ENCODE measurements around the gene ADAT2.
"Not testable (repeated sequence)": the region's sequence is repeated elsewhere in the genome, so short reads cannot be mapped to it uniquely, and the experiment has no call there.

ADAT2 gene

GRCh38 chr6:143485967-143486366 is 35.5 kb upstream of the ADAT2 start:
- in situ Hi-C loops (cut with MboI; ENCODE audit: low sequenced_read_pairs, unreplicated experiment), result no loop called here
- no peak for DNase-seq (ENCODE audit: low spot score)
- no peak for TF ChIP-seq CTCF (IDR thresholded peaks at IDR 0.05; ENCODE audit: borderline replicate concordance, control extremely low read depth, extremely low read depth, insufficient read depth, missing control alignments)

DNA sequence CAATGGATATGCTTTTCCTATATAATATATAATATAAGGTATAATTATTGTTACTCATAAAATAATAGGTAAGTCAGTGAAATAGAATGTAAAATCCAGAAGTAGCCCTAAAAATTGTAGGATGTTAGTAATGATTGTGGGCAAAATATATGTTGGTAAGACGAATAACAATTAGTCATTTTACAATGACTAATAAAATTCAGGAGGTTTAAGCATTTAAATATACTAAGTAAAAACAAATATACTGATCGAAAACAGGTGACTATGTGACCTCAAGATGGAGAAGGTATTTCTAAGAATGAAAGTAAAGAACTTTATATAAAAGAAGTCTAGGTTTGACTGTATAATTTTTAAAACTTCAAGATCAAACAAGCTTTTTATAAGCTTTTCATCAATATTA is 32.1 kb upstream of the ADAT2 start:
- in situ Hi-C loops (cut with MboI; ENCODE audit: low sequenced_read_pairs, unreplicated experiment), result no loop called here
- TF ChIP-seq CTCF (IDR thresholded peaks at IDR 0.05; ENCODE audit: borderline replicate concordance, control extremely low read depth, extremely low read depth, insufficient read depth, missing control alignments), result no peak
- DNase-seq (ENCODE audit: low spot score), result no peak

DNA sequence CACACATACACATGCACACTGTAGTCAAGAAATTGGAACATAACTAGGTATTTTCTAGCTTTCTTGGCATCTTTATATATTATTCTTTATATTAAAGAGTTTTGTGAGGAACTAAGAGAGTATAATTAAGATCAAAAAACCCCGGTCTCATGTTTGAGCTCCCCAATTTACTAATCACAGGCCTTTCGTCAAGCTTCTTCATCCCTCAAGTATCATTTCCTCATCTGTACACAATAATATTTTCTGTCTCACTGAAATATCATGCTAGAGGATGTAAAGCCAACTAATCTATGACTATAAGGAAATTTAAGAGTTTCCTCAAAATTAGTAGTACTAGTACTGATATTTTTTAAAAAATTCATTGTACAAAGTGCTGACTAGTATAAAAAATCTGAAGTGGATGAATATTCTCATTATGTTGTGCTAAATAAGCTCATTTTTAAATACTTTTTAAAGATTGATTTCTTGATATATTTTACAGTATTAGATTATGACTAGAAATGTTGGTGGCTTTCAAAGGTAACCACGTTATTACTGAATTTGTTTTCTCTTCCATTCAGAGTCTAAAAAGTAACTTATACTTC is 28.1 kb upstream of the ADAT2 start:
- DNase-seq (ENCODE audit: low spot score), result no peak
- no peak for TF ChIP-seq CTCF (IDR thresholded peaks at IDR 0.05; ENCODE audit: borderline replicate concordance, control extremely low read depth, extremely low read depth, insufficient read depth, missing control alignments)
- in situ Hi-C loops (cut with MboI; ENCODE audit: low sequenced_read_pairs, unreplicated experiment), result no loop called here

DNA sequence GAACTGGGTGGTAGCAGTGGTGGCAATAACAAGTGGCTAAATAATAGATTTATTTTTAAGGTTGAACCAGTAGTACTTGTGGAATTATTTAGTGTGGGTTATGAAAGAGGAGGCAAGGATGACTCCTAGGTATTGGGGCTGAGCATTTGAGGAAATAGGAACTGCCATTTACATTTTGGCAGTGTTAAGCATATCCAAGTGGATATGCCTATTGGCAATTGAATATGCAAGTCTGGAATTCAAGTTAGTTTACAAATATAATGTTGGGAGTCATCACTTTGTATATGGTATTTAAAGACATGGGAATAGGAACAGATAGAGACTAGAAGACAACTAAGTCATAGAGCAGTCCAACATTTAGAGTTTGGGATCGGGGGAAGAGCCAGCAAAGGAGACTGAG is 26.1 kb upstream of the ADAT2 start:
- in situ Hi-C loops (cut with MboI; ENCODE audit: low sequenced_read_pairs, unreplicated experiment), result no loop called here

GRCh38 chr6:143471822-143472221 is 21.3 kb upstream of the ADAT2 start:
- no peak for TF ChIP-seq CTCF (IDR thresholded peaks at IDR 0.05; ENCODE audit: borderline replicate concordance, control extremely low read depth, extremely low read depth, insufficient read depth, missing control alignments)
- no peak for DNase-seq (ENCODE audit: low spot score)
- in situ Hi-C loops (cut with MboI; ENCODE audit: low sequenced_read_pairs, unreplicated experiment), result no loop called here

More for the DNA sequence above, 26.1 kb upstream of the ADAT2 start:
- DNase-seq (ENCODE audit: low spot score), result no peak
- TF ChIP-seq CTCF (IDR thresholded peaks at IDR 0.05; ENCODE audit: borderline replicate concordance, control extremely low read depth, extremely low read depth, insufficient read depth, missing control alignments), result no peak

GRCh38 chr6:143468823-143469222 is 18.3 kb upstream of the ADAT2 start:
- in situ Hi-C loops (cut with MboI; ENCODE audit: low sequenced_read_pairs, unreplicated experiment); DNase-seq (ENCODE audit: low spot score): not testable (repeated sequence)

GRCh38 chr6:143468026-143468425 is 17.5 kb upstream of the ADAT2 start:
- in situ Hi-C loops (cut with MboI; ENCODE audit: low sequenced_read_pairs, unreplicated experiment), result no loop called here
- no peak for DNase-seq (ENCODE audit: low spot score)

More at GRCh38 chr6:143468026-143468425, 17.5 kb upstream of the ADAT2 start:
- no peak for TF ChIP-seq CTCF (IDR thresholded peaks at IDR 0.05; ENCODE audit: borderline replicate concordance, control extremely low read depth, extremely low read depth, insufficient read depth, missing control alignments)

Data from GM13976 (cell line).